ENCODE data around the gene SLC29A1. TPM values are rescaled to one million over a fixed set of nuclear protein-coding genes. Genes with fewer than 3 reads are reported as not detected.

The SLC29A1 gene
- total RNA-seq, 3 donors from 2014 or later = 12.9 to 140 (median 14.8) TPM

GRCh38 chr6:44262467-44263353 lies 39.3 kb downstream of the SLC29A1 start:
- no peak for TF ChIP-seq CTCF (IDR thresholded peaks at IDR 0.05)
- intact Hi-C loops (cut with DNase I, micrococcal nuclease) = no loop called here
- Histone ChIP-seq H3K9me3 (no peaks in the 10 kb centered on the region), H3K4me1 (ENCODE audit: low read depth) (peaks cover 20% of the 10 kb centered on the region), H3K36me3 (ENCODE audit: low read depth) (no peaks in the 10 kb centered on the region), H3K4me3 (no peak overlapping the region)
- ATAC-seq (no peak), DNase-seq (no peak)

- no peak for TF ChIP-seq CTCF (IDR thresholded peaks at IDR 0.05)
- Histone ChIP-seq H3K4me1 (ENCODE audit: low read depth) (peaks cover 17% of the 10 kb centered on the region), H3K9me3 (no peaks in the 10 kb centered on the region), H3K4me3 (no peak overlapping the region), H3K36me3 (ENCODE audit: low read depth) (no peaks in the 10 kb centered on the region)
- DNase-seq = peak in 2 of 3 donors; percentile 50 to 68
- ATAC-seq = peak; percentile 32
- intact Hi-C loops (cut with DNase I, micrococcal nuclease) = no loop called here
Measured at GRCh38 chr6:44263354-44264100, 40.1 kb downstream of the SLC29A1 start.

GRCh38 chr6:44264154-44265006 lies 41.0 kb downstream of the SLC29A1 start:
- Histone ChIP-seq H3K36me3 (ENCODE audit: low read depth) (no peaks in the 10 kb centered on the region), H3K4me1 (ENCODE audit: low read depth) (peaks cover 17% of the 10 kb centered on the region), H3K9me3 (no peaks in the 10 kb centered on the region), H3K4me3 (peak overlapping the region; percentile 30)
- DNase-seq (peak; percentile 60 to 87 (median 72)), ATAC-seq (peak; percentile 54)
- no peak for TF ChIP-seq CTCF (IDR thresholded peaks at IDR 0.05)
- intact Hi-C loops (cut with DNase I, micrococcal nuclease) = loop anchor here (5.0 kb wide), 1 partner anchor 73 kb away; no protein-coding TSS in a partner anchor

- ATAC-seq = peak; percentile 88
- DNase-seq = peak; percentile 96 to 99 (median 98)
- peaks cover 17% of the 10 kb centered on the region for H3K4me1 ChIP-seq (ENCODE audit: low read depth)
- intact Hi-C loops (cut with DNase I, micrococcal nuclease) = loop anchor here (5.0 kb wide), 1 partner anchor 72 kb away; no protein-coding TSS in a partner anchor
- H3K36me3 ChIP-seq (ENCODE audit: low read depth) = no peaks in the 10 kb centered on the region
- H3K9me3 ChIP-seq = no peaks in the 10 kb centered on the region
- no peak for TF ChIP-seq CTCF (IDR thresholded peaks at IDR 0.05)
- peak within 1 kb of the TSS; percentile 30 for H3K4me3 ChIP-seq
Measured at GRCh38 chr6:44265007-44265721, 41.8 kb downstream of the SLC29A1 start, which contains the start of gene NFKBIE. NFKBIE (minus strand) TSS chr6:44265551; CDS start chr6:44265346, 205 bp downstream.

Data from mucosa of descending colon (tissue), 3 donors.